Naive thymus-derived CD8-positive, alpha-beta T cell (primary cell): ENCODE results near the gene AUTS2. TPM values are rescaled to one million over a fixed set of nuclear protein-coding genes. Genes with fewer than 3 reads are reported as not detected.

ENCODE experiments used
- ATAC-seq, 2 donors: fragments of 150-1000 bp; cut with Tn5 transposase in 1 of 2; sonication (Bioruptor Pico), chemical (Tn5 transposase) in 1 of 2; 1 replicate in 1 of 2; 2 replicates in 1 of 2; pipeline ENCODE4 v1.10.0; 2021; ENCODE audit warnings: mild to moderate bottlenecking in 2 of 2, moderate library complexity in 2 of 2
- POLR2A ChIA-PET: fragments of 350-600 bp; sonication (Branson Sonifier 250); formaldehyde crosslinking; loops from one replicate; lab custom pipeline; 2021; ENCODE audit warnings: antibody characterized with exemption; lab: Charles Lee
- DNase-seq, 10 donors: peaks; one replicate each; pipeline versions ENCODE4 v3.0.0 to v3.0.0-alpha.2; 2020 to 2022
- H3K27ac Mint-ChIP-seq, 10 donors: one replicate each; pipeline ENCODE4 v1.8.0; 2020 to 2022; ENCODE audit warnings: mild to moderate bottlenecking in 10 of 10, mixed read lengths in 10 of 10, moderate library complexity in 4 of 10, inconsistent platforms in 1 of 10
- H3K27me3 Mint-ChIP-seq, 5 donors: one replicate each; pipeline ENCODE4 v1.8.0; 2021 to 2022; ENCODE audit warnings: mixed read lengths in 5 of 5
- H3K36me3 Mint-ChIP-seq, 3 donors: one replicate each; pipeline ENCODE4 v1.8.0; 2020 to 2022; ENCODE audit warnings: mixed read lengths in 3 of 3, mild to moderate bottlenecking in 2 of 3, inconsistent platforms in 1 of 3
- H3K4me1 Mint-ChIP-seq, 4 donors: one replicate each; pipeline ENCODE4 v1.8.0; 2021 to 2022; ENCODE audit warnings: mixed read lengths in 4 of 4
- H3K4me3 Mint-ChIP-seq, 10 donors: one replicate each; pipeline ENCODE4 v1.8.0; 2020 to 2022; ENCODE audit warnings: mild to moderate bottlenecking in 10 of 10, mixed read lengths in 10 of 10, moderate library complexity in 6 of 10, inconsistent platforms in 1 of 10
- H3K9me3 Mint-ChIP-seq, 9 donors: one replicate each; pipeline ENCODE4 v1.8.0; 2020 to 2022; ENCODE audit warnings: mixed read lengths in 9 of 9, mild to moderate bottlenecking in 3 of 9, inconsistent platforms in 1 of 9, moderate library complexity in 1 of 9
- polyA plus RNA-seq, 3 donors: library from polyadenylated mRNA; unstranded; fragments of 300-500 nt; fragmentation: Illumina TruSeq; gene quantifications; one replicate each; pipeline ENCODE4 v1.2.3, GENCODE V29; 2021
- total RNA-seq, 8 experiments: library from RNA in 2 of 8; stranded (reverse) in 2 of 8; gene quantifications; one replicate each; pipeline ENCODE4 v1.2.3 and lab custom pipeline; 2021 to 2026

The AUTS2 gene
- total and polyA plus RNA-seq, 5 experiments from 2014 or later: 0.36 to 4.6 (median 3.0) TPM

DNA sequence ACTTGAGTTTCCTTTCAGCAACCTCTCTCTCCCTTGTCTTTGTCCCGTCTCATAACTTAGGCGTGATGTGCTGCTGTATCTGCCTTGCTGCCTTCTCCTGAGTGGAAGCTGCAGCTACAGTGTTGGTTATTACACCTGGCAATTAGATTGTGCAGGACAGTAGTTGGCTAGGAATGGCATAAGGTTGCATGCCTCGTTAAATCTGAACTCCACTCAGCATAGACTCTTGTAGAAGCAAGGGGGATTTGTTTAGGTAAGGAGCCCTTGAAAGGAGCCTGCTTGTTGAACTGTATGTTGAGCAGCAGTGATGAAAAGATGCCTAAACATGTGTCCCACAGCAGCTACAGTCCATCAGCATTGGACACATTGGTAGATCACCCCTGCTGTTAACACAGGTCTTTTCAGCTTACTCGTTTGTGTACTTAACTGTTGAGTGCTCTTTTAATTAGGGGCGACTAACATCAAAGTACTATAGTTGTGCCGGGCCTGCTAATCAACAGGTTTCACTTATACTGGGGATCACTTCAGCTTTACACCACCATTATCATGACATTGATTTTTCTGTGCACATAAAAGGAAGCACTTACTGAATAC, 225.0 kb downstream of the AUTS2 start:
- ATAC-seq: no peak
- POLR2A ChIA-PET: no interaction called here
- Mint-ChIP-seq H3K4me1 (peaks cover 2 to 55% (median 7%) of the 10 kb centered on the region in 4 donors), H3K4me3 (peak overlapping the region; percentile 1 to 90 (median 78)), H3K27ac (peak overlapping the region in 4 of 10 donors; percentile 10 to 76 (median 21)), H3K36me3 (no peaks in the 10 kb centered on the region), H3K9me3 (peaks cover 0 to 2% (median 0%) of the 10 kb centered on the region in 9 donors), H3K27me3 (peaks cover 0 to 10% (median 3%) of the 10 kb centered on the region in 5 donors)
- no peak for DNase-seq

DNA sequence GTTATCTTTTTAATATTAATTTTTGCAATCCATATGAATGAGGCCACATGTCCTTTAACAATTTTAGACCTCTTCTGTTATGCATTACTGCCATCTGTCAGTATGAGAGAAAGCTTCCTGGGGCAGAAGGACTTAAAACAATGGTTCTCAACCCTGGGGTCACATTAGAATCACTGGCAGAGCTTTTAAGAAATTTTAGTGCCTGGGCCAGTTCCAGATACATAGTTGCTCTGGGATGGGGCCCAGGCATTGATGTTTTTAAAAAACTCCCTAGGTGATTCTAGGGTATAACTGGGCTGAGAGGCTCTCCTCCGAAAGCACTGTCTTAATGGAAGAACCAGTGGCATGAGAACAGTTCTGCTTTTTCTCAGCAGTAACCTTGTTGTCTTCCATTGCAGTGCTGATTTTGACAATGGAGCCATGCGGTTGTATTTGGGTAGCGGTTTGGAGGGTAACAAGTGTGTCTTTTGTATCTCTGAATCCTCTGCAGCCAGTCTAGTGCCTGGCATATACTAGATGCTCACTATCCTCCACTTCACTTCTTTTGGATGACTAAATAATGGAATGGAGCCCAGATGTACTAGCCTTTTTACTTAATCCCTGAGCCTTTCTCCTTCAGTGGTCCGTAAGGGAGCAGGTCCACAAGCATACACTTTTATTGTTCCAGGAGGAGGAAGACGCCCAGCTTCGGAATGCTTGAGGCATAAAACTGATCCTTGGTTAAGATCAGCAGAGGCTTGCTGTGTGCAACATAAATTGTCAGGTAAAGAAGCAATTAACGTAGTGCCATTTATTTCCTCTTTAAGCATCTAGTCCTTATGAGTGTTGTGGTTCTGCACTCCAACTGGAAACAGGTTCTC, 227.1 kb downstream of the AUTS2 start:
- H3K36me3 Mint-ChIP-seq: no peaks in the 10 kb centered on the region
- POLR2A ChIA-PET: no interaction called here
- H3K4me3 Mint-ChIP-seq: peak overlapping the region in 8 of 10 donors; percentile 25 to 90 (median 78)
- H3K27ac Mint-ChIP-seq: peak overlapping the region in 3 of 10 donors; percentile 3 to 76 (median 9)
- H3K27me3 Mint-ChIP-seq: peaks cover 0 to 7% (median under 1%) of the 10 kb centered on the region in 5 donors
- no peak for DNase-seq
- peaks cover 2 to 55% (median 7%) of the 10 kb centered on the region in 4 donors for H3K4me1 Mint-ChIP-seq
- no peaks in the 10 kb centered on the region for H3K9me3 Mint-ChIP-seq
- ATAC-seq: no peak

- H3K36me3 Mint-ChIP-seq: no peaks in the 10 kb centered on the region
- POLR2A ChIA-PET: no interaction called here
- no peak overlapping the region for H3K4me3 Mint-ChIP-seq
- H3K27me3 Mint-ChIP-seq: peaks cover 0 to 4% (median 0%) of the 10 kb centered on the region in 5 donors
- no peak for ATAC-seq
- peak overlapping the region in 2 of 10 donors; percentile 3 to 30 for H3K27ac Mint-ChIP-seq
- no peaks in the 10 kb centered on the region for H3K9me3 Mint-ChIP-seq
- no peak for DNase-seq
- peaks cover 2 to 55% (median 7%) of the 10 kb centered on the region in 4 donors for H3K4me1 Mint-ChIP-seq
These were observed 228.0 kb downstream of the AUTS2 start for GRCh38 chr7:69826283-69826682.

DNA sequence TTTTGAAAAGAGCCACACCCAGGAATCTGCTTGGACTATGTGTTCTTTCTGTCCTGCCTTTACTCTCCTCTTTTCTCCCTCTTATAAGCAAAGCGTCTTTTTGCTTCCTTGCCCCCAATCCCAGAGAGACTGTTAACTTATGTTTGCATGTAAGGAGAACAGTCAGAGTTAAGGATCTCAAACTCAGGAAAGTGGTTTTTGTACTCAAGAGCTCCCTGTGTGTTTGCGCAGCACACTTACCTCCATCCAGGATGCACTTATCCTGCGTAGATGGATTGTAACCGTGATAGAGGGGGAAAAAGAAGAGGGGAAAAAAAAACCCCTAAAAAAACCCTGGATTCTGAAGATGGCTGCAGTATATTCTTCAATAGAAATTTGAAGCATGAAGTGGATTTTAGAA, 228.9 kb downstream of the AUTS2 start:
- no peak for DNase-seq

GRCh38 chr7:69827558-69827957, 229.3 kb downstream of the AUTS2 start:
- no peak for DNase-seq
- no peak for ATAC-seq
- Mint-ChIP-seq H3K27ac (peak overlapping the region in 2 of 10 donors; percentile 6 to 44), H3K4me1 (peaks cover 2 to 51% (median 7%) of the 10 kb centered on the region in 4 donors), H3K27me3 (peaks cover 0 to 4% (median 0%) of the 10 kb centered on the region in 5 donors), H3K9me3 (no peaks in the 10 kb centered on the region), H3K4me3 (peak overlapping the region in 1 of 10 donors; percentile 9), H3K36me3 (no peaks in the 10 kb centered on the region)
- POLR2A ChIA-PET: no interaction called here

More for the DNA sequence above, 228.9 kb downstream of the AUTS2 start:
- POLR2A ChIA-PET: no interaction called here
- Mint-ChIP-seq H3K4me3 (no peak overlapping the region), H3K27me3 (peaks cover 0 to 4% (median 0%) of the 10 kb centered on the region in 5 donors), H3K4me1 (peaks cover 2 to 55% (median 7%) of the 10 kb centered on the region in 4 donors), H3K9me3 (no peaks in the 10 kb centered on the region), H3K27ac (peak overlapping the region in 2 of 10 donors; percentile 6 to 44), H3K36me3 (no peaks in the 10 kb centered on the region)
- ATAC-seq: no peak

DNA sequence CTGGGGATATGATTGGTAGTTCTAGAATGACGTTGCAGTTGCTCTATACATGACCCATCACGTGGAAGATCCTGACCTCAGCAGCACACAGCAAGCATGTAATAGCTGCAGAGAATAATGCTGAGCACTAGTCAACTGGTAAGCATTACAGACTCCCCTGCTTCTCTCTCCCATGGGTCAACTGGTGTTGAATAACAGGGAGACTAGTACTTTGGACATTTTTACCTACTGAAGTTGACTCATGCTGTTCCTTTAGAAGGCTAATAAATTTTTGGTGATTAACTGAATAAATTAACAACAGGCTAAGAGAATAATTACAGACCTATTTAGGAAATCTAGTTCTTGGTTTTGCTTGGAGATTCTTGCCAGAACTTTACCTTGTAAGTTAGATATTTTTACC, 234.1 kb downstream of the AUTS2 start:
- peaks cover 0 to 7% (median 2%) of the 10 kb centered on the region in 5 donors for H3K27me3 Mint-ChIP-seq
- H3K4me3 Mint-ChIP-seq: no peak overlapping the region
- H3K36me3 Mint-ChIP-seq: no peaks in the 10 kb centered on the region
- no peak for ATAC-seq
- H3K9me3 Mint-ChIP-seq: no peaks in the 10 kb centered on the region
- POLR2A ChIA-PET: no interaction called here
- peaks cover 0 to 9% (median 0%) of the 10 kb centered on the region in 4 donors for H3K4me1 Mint-ChIP-seq
- no peak overlapping the region for H3K27ac Mint-ChIP-seq
- no peak for DNase-seq

DNA sequence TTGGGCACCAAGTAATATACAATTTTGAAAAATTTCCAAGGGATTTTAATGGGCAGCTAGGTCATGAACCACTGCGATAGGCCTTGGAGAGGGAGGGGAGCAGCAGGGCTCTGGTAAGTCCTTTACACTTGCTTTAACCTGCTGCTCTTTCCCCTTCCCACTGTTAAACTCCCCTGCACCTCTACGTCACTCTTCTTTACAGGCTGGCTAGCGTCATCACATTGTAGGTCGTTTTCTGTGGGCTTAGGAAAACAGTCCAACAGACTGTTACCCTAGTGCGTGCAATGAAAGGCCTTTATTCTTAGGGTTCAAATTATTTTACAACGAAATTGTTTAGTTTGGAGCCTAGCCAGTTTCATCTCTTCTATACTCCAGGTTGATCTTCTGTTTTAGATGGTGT, 235.7 kb downstream of the AUTS2 start:
- H3K9me3 Mint-ChIP-seq: no peaks in the 10 kb centered on the region
- no peak overlapping the region for H3K27ac Mint-ChIP-seq
- no peak for DNase-seq
- H3K4me3 Mint-ChIP-seq: no peak overlapping the region
- H3K36me3 Mint-ChIP-seq: no peaks in the 10 kb centered on the region
- H3K4me1 Mint-ChIP-seq: no peaks in the 10 kb centered on the region
- no peak for ATAC-seq
- POLR2A ChIA-PET: no interaction called here
- peaks cover 0 to 7% (median 1%) of the 10 kb centered on the region in 5 donors for H3K27me3 Mint-ChIP-seq

DNA sequence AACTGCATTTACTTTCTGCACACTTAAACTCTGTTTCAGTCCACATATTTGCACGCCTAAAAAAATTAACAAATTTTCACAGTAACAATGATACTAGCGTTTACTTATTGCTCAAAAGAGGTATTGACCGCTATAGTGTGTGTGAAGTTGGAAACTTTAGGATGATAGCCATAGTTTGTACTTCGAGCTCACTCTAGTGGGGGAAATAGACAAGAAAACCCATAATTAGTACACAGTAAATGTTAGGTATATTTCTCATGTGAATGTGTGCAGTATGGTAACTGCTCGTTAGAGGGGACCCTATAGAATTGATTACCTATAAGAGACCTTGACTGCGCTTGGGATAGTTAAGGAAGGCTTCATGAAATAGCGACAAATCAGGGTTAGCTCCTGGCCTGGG, 238.4 kb downstream of the AUTS2 start:
- no peak overlapping the region for H3K4me3 Mint-ChIP-seq
- POLR2A ChIA-PET: no interaction called here
- no peak for DNase-seq
- no peak for ATAC-seq
- H3K36me3 Mint-ChIP-seq: no peaks in the 10 kb centered on the region
- no peaks in the 10 kb centered on the region for H3K9me3 Mint-ChIP-seq
- H3K4me1 Mint-ChIP-seq: peaks cover 0 to 12% (median 0%) of the 10 kb centered on the region in 4 donors
- H3K27ac Mint-ChIP-seq: no peak overlapping the region
- peaks cover 0 to 10% (median 0%) of the 10 kb centered on the region in 5 donors for H3K27me3 Mint-ChIP-seq

- H3K4me3 Mint-ChIP-seq: no peak overlapping the region
- peaks cover 0 to 10% (median 2%) of the 10 kb centered on the region in 5 donors for H3K27me3 Mint-ChIP-seq
- ATAC-seq (no peak), DNase-seq (no peak)
- H3K27ac Mint-ChIP-seq: no peak overlapping the region
- H3K9me3 Mint-ChIP-seq: no peaks in the 10 kb centered on the region
- POLR2A ChIA-PET: no interaction called here
- H3K36me3 Mint-ChIP-seq: no peaks in the 10 kb centered on the region
- peaks cover 0 to 12% (median 0%) of the 10 kb centered on the region in 4 donors for H3K4me1 Mint-ChIP-seq
These were observed 239.3 kb downstream of the AUTS2 start for GRCh38 chr7:69837387-69838068.

DNA sequence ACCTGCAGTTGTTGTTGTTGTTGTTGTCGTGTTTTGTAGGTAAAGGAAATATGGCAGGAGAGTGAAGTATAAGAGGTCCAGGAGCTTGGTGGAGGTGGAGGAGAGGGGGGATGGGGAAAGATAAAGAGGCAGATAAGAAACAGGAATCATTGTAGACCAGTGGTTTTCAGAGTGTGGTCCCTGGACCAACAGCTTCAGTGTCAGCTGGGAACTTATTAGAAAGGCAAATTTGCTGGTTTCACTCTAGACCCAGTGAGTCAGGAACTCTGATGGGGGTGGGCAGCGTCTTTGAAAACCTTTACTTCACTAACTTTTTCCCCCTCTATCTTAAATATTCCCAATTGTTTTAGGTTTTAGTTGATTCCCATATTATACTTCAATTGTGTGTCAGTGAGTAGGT, 241.5 kb downstream of the AUTS2 start:
- no peak for DNase-seq
- no peaks in the 10 kb centered on the region for H3K9me3 Mint-ChIP-seq
- POLR2A ChIA-PET: no interaction called here
- no peak overlapping the region for H3K4me3 Mint-ChIP-seq
- H3K27me3 Mint-ChIP-seq: peaks cover 0 to 17% (median 8%) of the 10 kb centered on the region in 5 donors
- H3K36me3 Mint-ChIP-seq: no peaks in the 10 kb centered on the region
- H3K27ac Mint-ChIP-seq: no peak overlapping the region
- peaks cover 0 to 25% (median 0%) of the 10 kb centered on the region in 4 donors for H3K4me1 Mint-ChIP-seq
- no peak for ATAC-seq

DNA sequence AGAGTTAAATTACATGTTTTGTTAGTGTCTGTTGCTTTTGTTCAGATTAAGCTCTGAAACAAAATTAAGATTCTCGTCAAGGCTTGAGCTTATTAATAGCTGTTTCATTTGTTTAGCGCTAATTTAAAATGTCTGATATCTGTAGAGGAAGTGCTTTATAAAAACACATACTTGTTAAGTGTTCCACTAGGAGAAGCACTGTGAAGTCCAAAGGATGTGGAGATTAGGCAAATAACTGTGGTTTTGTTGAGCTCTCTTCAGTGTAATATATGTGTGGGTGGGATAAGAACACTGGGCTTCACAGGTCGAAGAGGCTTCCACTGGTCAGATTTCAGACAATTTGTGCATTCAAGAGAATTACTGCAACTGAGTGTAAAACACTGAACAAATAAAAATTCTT, 242.0 kb downstream of the AUTS2 start:
- DNase-seq (no peak), ATAC-seq (no peak)
- Mint-ChIP-seq H3K36me3 (no peaks in the 10 kb centered on the region), H3K4me3 (no peak overlapping the region), H3K9me3 (no peaks in the 10 kb centered on the region), H3K27ac (peak overlapping the region in 1 of 10 donors; percentile 32), H3K27me3 (peaks cover 0 to 17% (median 8%) of the 10 kb centered on the region in 5 donors), H3K4me1 (peaks cover 0 to 29% (median 0%) of the 10 kb centered on the region in 4 donors)
- POLR2A ChIA-PET: no interaction called here

DNA sequence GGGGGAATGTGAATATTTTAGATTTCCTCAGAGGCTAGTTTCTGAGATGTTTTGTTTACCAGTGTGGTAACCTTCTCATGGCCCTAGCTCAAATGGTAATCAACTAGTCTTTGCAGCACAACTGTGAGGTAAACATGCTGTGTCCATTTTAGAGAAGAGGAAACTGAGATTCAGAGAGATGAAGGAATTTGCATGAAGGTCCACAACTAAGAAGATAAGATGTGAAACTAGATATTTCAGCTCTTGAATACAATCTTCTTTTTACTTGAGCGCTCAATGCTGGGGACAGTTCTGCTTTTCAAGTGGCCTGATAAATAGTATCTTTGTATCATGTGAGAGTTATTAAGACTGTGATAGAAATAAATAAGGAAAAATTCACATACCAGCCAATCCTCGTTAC, 245.4 kb downstream of the AUTS2 start:
- no peak for ATAC-seq
- Mint-ChIP-seq H3K36me3 (no peaks in the 10 kb centered on the region), H3K27ac (peak overlapping the region in 1 of 10 donors; percentile 2), H3K4me1 (peaks cover 0 to 38% (median 0%) of the 10 kb centered on the region in 4 donors), H3K27me3 (peaks cover 0 to 14% (median 8%) of the 10 kb centered on the region in 5 donors), H3K4me3 (no peak overlapping the region), H3K9me3 (no peaks in the 10 kb centered on the region)
- POLR2A ChIA-PET: no interaction called here
- no peak for DNase-seq
